GM18511 (cell line): Measurements from ENCODE around the gene RNASE2.
"Not testable (repeated sequence)": the region's sequence is repeated elsewhere in the genome, so short reads cannot be mapped to it uniquely, and the experiment has no call there.

ENCODE experiments used
- ATAC-seq: cut with Tn5 transposase; IDR thresholded peaks from one replicate; pipeline ENCODE4 v1.9.1; 2021; ENCODE audit warnings: mild to moderate bottlenecking, moderate library complexity; ENCODE audit not compliant: unreplicated experiment

Gene RNASE2

GRCh38 chr14:20980906-20981305 lies 25.6 kb downstream of the RNASE2 start:
- no peak for ATAC-seq

- ATAC-seq = no peak
Measured at GRCh38 chr14:20982646-20983369, 27.5 kb downstream of the RNASE2 start.

GRCh38 chr14:20985650-20986049 lies 30.4 kb downstream of the RNASE2 start:
- not testable (repeated sequence) for ATAC-seq

GRCh38 chr14:20986811-20987210 lies 31.5 kb downstream of the RNASE2 start:
- no peak for ATAC-seq

GRCh38 chr14:20988717-20989470 lies 33.6 kb downstream of the RNASE2 start:
- no peak for ATAC-seq

GRCh38 chr14:20989471-20989786 lies 34.1 kb downstream of the RNASE2 start:
- no peak for ATAC-seq

GRCh38 chr14:20989787-20990600 lies 34.7 kb downstream of the RNASE2 start, which contains the start of gene METTL17:
Gene METTL17 (plus strand): TSS chr14:20989980. CDS start chr14:20990003, 23 bp downstream.
- ATAC-seq = peak; percentile 98

- no peak for ATAC-seq
Measured at GRCh38 chr14:20996521-20996920, 41.2 kb downstream of the RNASE2 start.

GRCh38 chr14:20997115-20997514 lies 41.8 kb downstream of the RNASE2 start:
- no peak for ATAC-seq

- ATAC-seq = no peak
Measured at GRCh38 chr14:20997564-20997963, 42.3 kb downstream of the RNASE2 start.

- no peak for ATAC-seq
Measured at GRCh38 chr14:20998139-20998538, 42.9 kb downstream of the RNASE2 start.

- ATAC-seq = no peak
Measured at GRCh38 chr14:20998674-20999366, 43.5 kb downstream of the RNASE2 start, which contains the start of gene SLC39A2. Gene SLC39A2 (plus strand): TSS chr14:20999293. CDS start chr14:20999447, 154 bp downstream.

GRCh38 chr14:20999591-20999990 lies 44.3 kb downstream of the RNASE2 start:
- no peak for ATAC-seq

GRCh38 chr14:21001218-21001617 lies 45.9 kb downstream of the RNASE2 start:
- no peak for ATAC-seq

- ATAC-seq = no peak
Measured at GRCh38 chr14:21003788-21004346, 48.6 kb downstream of the RNASE2 start.
